HL-60 (cell line): ENCODE data around the gene AURKA.
"Not testable (repeated sequence)": the region's sequence is repeated elsewhere in the genome, so short reads cannot be mapped to it uniquely, and the experiment has no call there.

Experiments
- DNase-seq, 2 experiments: peaks; one replicate each; pipeline ENCODE4 v3.0.0-alpha.2; 2010 to 2020; ENCODE audit warnings: low read depth in 1 of 2, low spot score in 1 of 2
- H3K27ac ChIP-seq: fragments of 250-450 bp; sonication (Bioruptor Pico); replicated peaks from 2 replicates; pipeline ENCODE4 v1.5.1; 2020; ENCODE audit warnings: mild to moderate bottlenecking, moderate library complexity
- H3K27me3 ChIP-seq: fragments of 250-450 bp; sonication (Bioruptor Pico); 2 replicates; pipeline ENCODE4 v1.5.1; 2021; ENCODE audit warnings: mild to moderate bottlenecking, moderate library complexity; ENCODE audit not compliant: insufficient read depth, poor library complexity, severe bottlenecking
- H3K4me3 ChIP-seq: replicated peaks from 2 replicates; pipeline ENCODE4 v1.5.1; 2011; ENCODE audit warnings: mild to moderate bottlenecking, control low read depth, low read length; ENCODE audit not compliant: insufficient read depth
- CTCF ChIP-seq: IDR thresholded peaks from one replicate; pipeline ENCODE4 v1.5.1; 2011; ENCODE audit warnings: low read length, control low read depth, inconsistent platforms; ENCODE audit not compliant: insufficient read depth
- GABPA ChIP-seq: IDR thresholded peaks from 2 replicates; pipeline ENCODE4 v1.6.1; 2012; ENCODE audit warnings: low read depth
- POLR2AphosphoS5 ChIP-seq: IDR thresholded peaks from 2 replicates; pipeline ENCODE4 v1.6.1; 2012; ENCODE audit warnings: low read depth
- REST ChIP-seq: IDR thresholded peaks from 2 replicates; pipeline ENCODE4 v1.6.1; 2012; ENCODE audit warnings: low read depth; ENCODE audit not compliant: insufficient replicate concordance
- SPI1 ChIP-seq: IDR thresholded peaks from 2 replicates; pipeline ENCODE4 v1.6.1; 2012; ENCODE audit warnings: low read depth, mild to moderate bottlenecking, borderline replicate concordance

The AURKA gene

GRCh38 chr20:56392881-56393482 lies 967 bp upstream of the AURKA start:
- DNase-seq: no peak
- peak overlapping the region; percentile 93 for H3K27ac ChIP-seq
- H3K27me3 ChIP-seq: no peaks in the 10 kb centered on the region
- TF ChIP-seq GABPA (peak; percentile 56; the same call in 1 of the 2 replicates), REST (no peak)
- H3K4me3 ChIP-seq: peak overlapping the region; percentile 90

DNA sequence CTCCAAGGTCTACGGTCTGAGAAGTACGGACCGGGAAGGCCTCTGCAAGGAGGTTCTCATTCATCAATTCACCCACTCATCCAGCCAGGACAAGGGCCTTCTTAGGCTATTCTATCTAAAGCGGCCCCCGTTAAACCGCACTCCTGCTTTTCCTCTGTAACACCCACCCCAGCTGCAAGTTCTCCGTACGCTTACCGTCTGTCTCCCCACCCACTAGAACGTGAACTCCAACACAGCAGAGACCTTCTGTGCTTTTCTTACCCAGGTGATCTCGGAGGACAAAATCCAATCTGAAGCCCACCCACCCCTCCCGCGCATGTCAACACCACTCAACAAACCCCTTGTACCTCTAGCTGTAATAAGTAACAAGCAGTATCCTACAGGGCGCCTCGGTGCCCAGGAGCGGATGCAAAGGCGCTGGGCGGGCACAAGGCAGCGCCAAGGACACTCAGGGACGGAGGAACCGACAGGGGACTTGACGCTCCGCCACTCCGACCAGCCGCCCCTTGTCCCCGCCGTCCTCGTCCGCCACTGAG lies 351 bp downstream of the AURKA start:
- H3K27ac ChIP-seq: peak overlapping the region; percentile 93
- no peaks in the 10 kb centered on the region for H3K27me3 ChIP-seq
- peak overlapping the region; percentile 89 for H3K4me3 ChIP-seq
- no peak for DNase-seq
- TF ChIP-seq CTCF (no peak), GABPA (no peak), SPI1 (no peak), REST (no peak), POLR2AphosphoS5 (no peak; the same call in 1 of the 2 replicates)

GRCh38 chr20:56391037-56391436 lies 978 bp downstream of the AURKA start:
- TF ChIP-seq GABPA: no peak
- peak; percentile 21; the same call in 1 of the 2 replicates for TF ChIP-seq SPI1
- no peaks in the 10 kb centered on the region for H3K27me3 ChIP-seq
- peak; percentile 36 to 52 for DNase-seq

GRCh38 chr20:56390396-56390795 lies 1.6 kb downstream of the AURKA start:
- DNase-seq, H3K27me3 ChIP-seq: not testable (repeated sequence)
- peak overlapping the region; percentile 93 for H3K27ac ChIP-seq
- H3K4me3 ChIP-seq: peak overlapping the region; percentile 89; the same call in 1 of the 2 replicates

More at GRCh38 chr20:56391037-56391436, 978 bp downstream of the AURKA start:
- peak overlapping the region; percentile 93 for H3K27ac ChIP-seq
- H3K4me3 ChIP-seq: peak overlapping the region; percentile 89

DNA sequence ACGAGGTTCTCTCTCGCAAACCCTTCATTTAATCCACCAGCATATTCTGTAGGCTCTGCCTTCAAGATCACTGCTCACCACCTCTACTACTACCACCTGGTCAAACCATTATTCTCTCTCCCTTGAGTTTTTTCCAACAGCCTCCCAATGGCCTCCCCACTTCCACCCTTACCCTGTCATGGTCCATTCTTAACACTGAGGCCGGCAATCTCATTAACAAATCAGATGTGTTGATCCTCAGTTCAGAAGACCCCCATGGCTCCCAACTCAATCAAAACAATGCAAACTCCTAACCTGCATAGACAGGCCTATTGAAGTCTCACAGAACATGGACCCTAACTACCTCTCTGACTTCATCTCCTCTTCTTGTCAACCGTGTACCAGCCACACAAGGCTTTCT lies 2.2 kb downstream of the AURKA start:
- no peak for TF ChIP-seq GABPA
- TF ChIP-seq POLR2AphosphoS5: no peak
- no peak for TF ChIP-seq SPI1
- no peak for TF ChIP-seq REST
- TF ChIP-seq CTCF: no peak
- Histone ChIP-seq H3K4me3 (no peak overlapping the region), H3K27ac (no peak overlapping the region), H3K27me3 (no peaks in the 10 kb centered on the region)
- DNase-seq: no peak
